Hepatocyte (in vitro differentiated cells): ENCODE data around the gene ITPK1.

Experiments
- EZH2 ChIP-seq: fragments of 200-600 bp; sonication (generic); IDR thresholded peaks from 2 replicates; pipeline ENCODE4 v1.6.1; 2016; ENCODE audit warnings: antibody characterized with exemption, mild to moderate bottlenecking, borderline replicate concordance
- EZH2phosphoT487 ChIP-seq: fragments of 200-600 bp; sonication (generic); IDR thresholded peaks from one replicate; pipeline ENCODE4 v1.6.1; 2018; ENCODE audit warnings: antibody characterized with exemption, mild to moderate bottlenecking, low read depth, moderate library complexity; ENCODE audit not compliant: unreplicated experiment, severe bottlenecking
- TF ChIP-seq, protein P1 (sequence below): fragments of 200-600 bp; sonication (generic); IDR thresholded peaks from 2 replicates; pipeline ENCODE4 v1.5.1; 2016; ENCODE audit warnings: antibody characterized with exemption, mild to moderate bottlenecking; ENCODE audit not compliant: poor library complexity

DNA sequence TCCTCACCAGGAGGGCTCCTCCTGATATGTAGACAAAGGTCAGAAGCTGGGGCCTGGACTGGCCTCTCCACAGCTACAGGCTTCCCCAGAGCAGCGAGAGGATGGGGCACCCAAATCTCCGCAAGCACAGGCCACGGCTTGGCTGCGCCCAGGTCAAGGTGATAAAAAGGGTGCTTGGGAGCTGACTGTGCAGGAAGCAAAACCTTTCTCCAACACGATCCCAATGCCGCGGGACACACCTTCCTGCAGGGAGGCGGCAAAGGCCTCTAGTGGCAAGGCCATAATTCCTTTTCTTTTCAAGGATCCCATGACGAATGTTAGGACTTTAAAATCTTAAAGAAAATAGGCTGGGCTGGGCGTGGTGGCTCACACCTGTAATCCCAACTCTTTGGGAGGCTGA lies 13.6 kb downstream of the ITPK1 start:
- TF ChIP-seq, protein P1, sequence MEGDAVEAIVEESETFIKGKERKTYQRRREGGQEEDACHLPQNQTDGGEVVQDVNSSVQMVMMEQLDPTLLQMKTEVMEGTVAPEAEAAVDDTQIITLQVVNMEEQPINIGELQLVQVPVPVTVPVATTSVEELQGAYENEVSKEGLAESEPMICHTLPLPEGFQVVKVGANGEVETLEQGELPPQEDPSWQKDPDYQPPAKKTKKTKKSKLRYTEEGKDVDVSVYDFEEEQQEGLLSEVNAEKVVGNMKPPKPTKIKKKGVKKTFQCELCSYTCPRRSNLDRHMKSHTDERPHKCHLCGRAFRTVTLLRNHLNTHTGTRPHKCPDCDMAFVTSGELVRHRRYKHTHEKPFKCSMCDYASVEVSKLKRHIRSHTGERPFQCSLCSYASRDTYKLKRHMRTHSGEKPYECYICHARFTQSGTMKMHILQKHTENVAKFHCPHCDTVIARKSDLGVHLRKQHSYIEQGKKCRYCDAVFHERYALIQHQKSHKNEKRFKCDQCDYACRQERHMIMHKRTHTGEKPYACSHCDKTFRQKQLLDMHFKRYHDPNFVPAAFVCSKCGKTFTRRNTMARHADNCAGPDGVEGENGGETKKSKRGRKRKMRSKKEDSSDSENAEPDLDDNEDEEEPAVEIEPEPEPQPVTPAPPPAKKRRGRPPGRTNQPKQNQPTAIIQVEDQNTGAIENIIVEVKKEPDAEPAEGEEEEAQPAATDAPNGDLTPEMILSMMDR = no peak
- TF ChIP-seq EZH2phosphoT487 = no peak
- no peak for TF ChIP-seq EZH2
